ENCODE data around the gene GRIK4.

Gene GRIK4

DNA sequence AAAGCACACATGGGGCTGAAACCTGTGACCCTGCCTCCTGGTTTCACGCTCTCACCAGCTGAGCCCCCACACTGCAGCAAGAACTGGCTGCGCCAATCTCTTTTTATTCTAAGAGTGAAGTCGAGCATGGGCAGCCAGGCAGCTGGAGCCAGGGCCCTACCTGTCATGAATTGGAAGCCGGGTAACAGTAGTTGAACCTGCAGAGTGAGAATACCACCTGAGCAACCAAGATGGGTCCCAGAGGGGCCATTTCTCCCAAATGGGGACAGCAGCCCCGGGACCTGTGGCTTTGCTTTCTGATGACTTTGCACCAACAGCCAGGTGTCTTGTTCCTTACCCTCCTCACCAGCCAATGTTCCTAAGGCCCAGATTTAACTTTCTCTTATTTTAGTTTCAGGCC lies 178.9 kb downstream of the GRIK4 start:
- no peak for DNase-seq (ENCODE audit: low read depth)
- no peak overlapping the region for H3K4me3 ChIP-seq (ENCODE audit: low read length)
- TF ChIP-seq, protein P1, sequence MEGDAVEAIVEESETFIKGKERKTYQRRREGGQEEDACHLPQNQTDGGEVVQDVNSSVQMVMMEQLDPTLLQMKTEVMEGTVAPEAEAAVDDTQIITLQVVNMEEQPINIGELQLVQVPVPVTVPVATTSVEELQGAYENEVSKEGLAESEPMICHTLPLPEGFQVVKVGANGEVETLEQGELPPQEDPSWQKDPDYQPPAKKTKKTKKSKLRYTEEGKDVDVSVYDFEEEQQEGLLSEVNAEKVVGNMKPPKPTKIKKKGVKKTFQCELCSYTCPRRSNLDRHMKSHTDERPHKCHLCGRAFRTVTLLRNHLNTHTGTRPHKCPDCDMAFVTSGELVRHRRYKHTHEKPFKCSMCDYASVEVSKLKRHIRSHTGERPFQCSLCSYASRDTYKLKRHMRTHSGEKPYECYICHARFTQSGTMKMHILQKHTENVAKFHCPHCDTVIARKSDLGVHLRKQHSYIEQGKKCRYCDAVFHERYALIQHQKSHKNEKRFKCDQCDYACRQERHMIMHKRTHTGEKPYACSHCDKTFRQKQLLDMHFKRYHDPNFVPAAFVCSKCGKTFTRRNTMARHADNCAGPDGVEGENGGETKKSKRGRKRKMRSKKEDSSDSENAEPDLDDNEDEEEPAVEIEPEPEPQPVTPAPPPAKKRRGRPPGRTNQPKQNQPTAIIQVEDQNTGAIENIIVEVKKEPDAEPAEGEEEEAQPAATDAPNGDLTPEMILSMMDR (conservative IDR thresholded peaks at IDR 0.05; ENCODE audit: low read depth, low read length) = no peak

DNA sequence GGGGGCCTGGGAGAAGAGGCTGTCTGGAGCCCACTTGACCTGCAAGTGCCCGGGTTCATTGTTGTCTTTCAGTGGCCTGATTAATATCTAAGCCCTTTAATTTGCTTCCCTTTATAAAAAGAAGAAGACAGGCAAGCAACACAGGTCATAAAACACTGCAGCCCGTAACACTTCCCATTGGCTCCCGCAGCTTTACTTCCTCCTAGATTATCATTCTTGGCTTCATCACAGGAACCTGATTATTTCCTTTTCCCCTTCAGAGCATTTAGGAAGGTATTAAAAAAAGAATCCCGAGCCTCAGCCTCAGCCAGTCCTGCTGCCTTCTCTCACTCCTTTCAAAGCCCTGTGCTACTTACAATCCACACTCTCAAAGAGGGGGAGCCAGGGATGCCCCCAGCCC lies 183.2 kb downstream of the GRIK4 start:
- TF ChIP-seq, protein P1 (conservative IDR thresholded peaks at IDR 0.05; ENCODE audit: low read depth, low read length) = no peak
- H3K4me3 ChIP-seq (ENCODE audit: low read length) = no peak overlapping the region
- DNase-seq (ENCODE audit: low read depth) = no peak

DNA sequence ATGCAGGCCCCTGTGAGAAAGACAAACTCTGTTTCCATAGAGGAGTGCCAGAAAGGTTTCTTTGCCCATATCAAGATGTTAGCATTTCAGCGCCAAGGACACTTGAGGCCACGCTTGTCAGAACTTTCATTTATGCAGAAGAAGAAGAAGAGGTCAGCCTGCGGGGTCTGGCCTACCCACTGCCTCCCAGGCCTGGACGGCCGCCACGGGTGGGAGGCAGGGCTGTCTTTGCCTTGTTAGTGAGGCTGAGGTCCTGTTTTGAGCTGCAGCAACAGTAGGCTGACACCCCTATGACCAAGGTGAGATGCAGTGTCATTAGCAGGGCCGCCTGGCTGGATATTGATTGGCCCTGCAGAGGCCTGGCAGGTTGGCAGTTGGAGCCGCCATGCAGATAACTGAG lies 183.9 kb downstream of the GRIK4 start:
- H3K4me3 ChIP-seq (ENCODE audit: low read length) = no peak overlapping the region
- TF ChIP-seq, protein P1 (conservative IDR thresholded peaks at IDR 0.05; ENCODE audit: low read depth, low read length) = no peak
- DNase-seq (ENCODE audit: low read depth) = no peak

- no peak overlapping the region for H3K4me3 ChIP-seq (ENCODE audit: low read length)
- no peak for DNase-seq (ENCODE audit: low read depth)
- TF ChIP-seq, protein P1 (conservative IDR thresholded peaks at IDR 0.05; ENCODE audit: low read depth, low read length) = no peak
These were observed 184.4 kb downstream of the GRIK4 start for GRCh38 chr11:120695939-120696338.

DNA sequence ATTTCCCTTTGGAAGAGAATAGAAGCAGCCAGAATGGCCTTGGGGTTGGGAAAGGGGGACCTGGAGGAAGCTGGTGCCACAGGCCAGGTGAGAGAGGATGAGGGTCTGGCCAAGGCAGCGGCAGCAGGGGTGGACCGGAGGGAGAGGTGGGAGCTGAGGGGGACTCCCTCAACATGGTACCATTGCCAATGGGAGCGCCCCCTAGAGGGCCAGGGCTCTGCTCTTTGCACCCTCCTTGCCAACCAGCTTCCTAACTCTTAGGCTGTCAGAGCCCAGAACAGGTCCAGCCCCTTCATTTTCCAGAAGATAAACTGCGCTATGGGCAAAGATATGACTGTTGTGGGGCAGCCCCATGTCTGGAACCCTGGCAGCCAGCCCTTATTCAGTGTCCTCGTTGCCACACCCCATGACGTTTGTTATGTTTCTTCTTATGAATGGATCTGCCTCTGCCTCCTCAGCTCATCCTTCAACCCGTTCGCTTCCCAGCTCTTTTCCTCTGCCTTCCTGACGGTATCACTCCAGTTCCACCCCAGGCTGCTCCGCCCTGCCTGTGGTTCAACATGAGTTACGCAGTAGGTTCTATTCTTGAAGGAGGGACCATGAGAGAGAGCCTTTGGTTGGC lies 185.2 kb downstream of the GRIK4 start:
- TF ChIP-seq, protein P1 (conservative IDR thresholded peaks at IDR 0.05; ENCODE audit: low read depth, low read length) = peak; percentile 30
- no peak for DNase-seq (ENCODE audit: low read depth)
- H3K4me3 ChIP-seq (ENCODE audit: low read length) = no peak overlapping the region

GRCh38 chr11:120698918-120699317 lies 187.4 kb downstream of the GRIK4 start:
- TF ChIP-seq, protein P1 (conservative IDR thresholded peaks at IDR 0.05; ENCODE audit: low read depth, low read length) = no peak
- DNase-seq (ENCODE audit: low read depth) = no peak
- H3K4me3 ChIP-seq (ENCODE audit: low read length) = no peak overlapping the region

- no peak for DNase-seq (ENCODE audit: low read depth)
- TF ChIP-seq, protein P1 (conservative IDR thresholded peaks at IDR 0.05; ENCODE audit: low read depth, low read length) = no peak
- no peak overlapping the region for H3K4me3 ChIP-seq (ENCODE audit: low read length)
These were observed 191.1 kb downstream of the GRIK4 start for GRCh38 chr11:120702656-120703055.

Data from retinal pigment epithelial cell (primary cell).